Subcutaneous abdominal adipose tissue (tissue), 5 donors: ENCODE results near the gene SEPTIN8.
A peak's percentile ranks its signal among the peaks of the same experiment; 100 is the strongest.

ENCODE experiments used
- H3K27ac ChIP-seq: one replicate; pipeline ENCODE4 v1.7.0; 2013; ENCODE audit warnings: low read depth, mild to moderate bottlenecking, inconsistent platforms, low read length, moderate library complexity
- H3K27me3 ChIP-seq, 5 donors: one replicate each; pipeline ENCODE4 v1.7.0; 2013; ENCODE audit warnings: low read length in 5 of 5, inconsistent platforms in 1 of 5; ENCODE audit not compliant: control insufficient read depth in 5 of 5, insufficient read depth in 4 of 5
- H3K36me3 ChIP-seq, 5 donors: one replicate each; pipeline ENCODE4 v1.7.0; 2013; ENCODE audit warnings: low read length in 5 of 5; ENCODE audit not compliant: control insufficient read depth in 5 of 5, insufficient read depth in 5 of 5
- H3K4me1 ChIP-seq, 5 donors: one replicate each; pipeline ENCODE4 v1.7.0; 2013; ENCODE audit warnings: low read length in 5 of 5, mild to moderate bottlenecking in 3 of 5, moderate library complexity in 1 of 5; ENCODE audit not compliant: control insufficient read depth in 5 of 5, insufficient read depth in 5 of 5
- H3K4me3 ChIP-seq, 5 donors: one replicate each; pipeline ENCODE4 v1.7.0; 2013; ENCODE audit warnings: low read length in 5 of 5, low read depth in 1 of 5
- H3K9ac ChIP-seq, 5 donors: one replicate each; pipeline ENCODE4 v1.7.0; 2013; ENCODE audit warnings: low read length in 5 of 5, mild to moderate bottlenecking in 4 of 5, moderate library complexity in 3 of 5
- H3K9me3 ChIP-seq, 5 donors: one replicate each; pipeline ENCODE4 v1.7.0; 2013; ENCODE audit warnings: low read length in 5 of 5; ENCODE audit not compliant: control insufficient read depth in 5 of 5
- donor health status: healthy.
- donor health status: healthy.
- donor health status: healthy.
- donor health status: healthy.
- donor health status: healthy.

SEPTIN8 gene

GRCh38 chr5:132777209-132778069 is at the start of gene SEPTIN8:
SEPTIN8 (minus strand) TSS chr5:132777239; CDS start chr5:132777137, 102 bp downstream.
- Histone ChIP-seq H3K36me3 (no peaks in the 10 kb centered on the region), H3K27ac (peak within 1 kb of the TSS; percentile 68), H3K9me3 (no peaks in the 10 kb centered on the region), H3K4me1 (peaks cover 6 to 55% (median 48%) of the 10 kb centered on the region in 5 donors), H3K9ac (peak within 1 kb of the TSS in 4 of 5 donors; percentile 68 to 84 (median 83)), H3K27me3 (no peaks in the 10 kb centered on the region), H3K4me3 (peak within 1 kb of the TSS; percentile 80 to 95 (median 86))

GRCh38 chr5:132826424-132827082 is 49.5 kb upstream of the SEPTIN8 start:
- H3K4me3 ChIP-seq: no peak overlapping the region
- peaks cover 0 to 23% (median 14%) of the 10 kb centered on the region in 5 donors for H3K36me3 ChIP-seq
- no peak overlapping the region for H3K27ac ChIP-seq
- no peaks in the 10 kb centered on the region for H3K9me3 ChIP-seq
- H3K27me3 ChIP-seq: peaks cover 0 to 2% (median 0%) of the 10 kb centered on the region in 5 donors
- peaks cover 3 to 36% (median 26%) of the 10 kb centered on the region in 5 donors for H3K4me1 ChIP-seq
- peak overlapping the region in 1 of 5 donors; percentile 53 for H3K9ac ChIP-seq

GRCh38 chr5:132825834-132826391 is 48.9 kb upstream of the SEPTIN8 start:
- Histone ChIP-seq H3K27me3 (peaks cover 0 to 2% (median 0%) of the 10 kb centered on the region in 5 donors), H3K4me3 (no peak overlapping the region), H3K36me3 (peaks cover 0 to 23% (median 14%) of the 10 kb centered on the region in 5 donors), H3K4me1 (peaks cover 3 to 36% (median 25%) of the 10 kb centered on the region in 5 donors), H3K27ac (no peak overlapping the region), H3K9ac (peak overlapping the region in 1 of 5 donors; percentile 53), H3K9me3 (no peaks in the 10 kb centered on the region)

GRCh38 chr5:132825033-132825833 is 48.2 kb upstream of the SEPTIN8 start:
- no peak overlapping the region for H3K9ac ChIP-seq
- no peaks in the 10 kb centered on the region for H3K9me3 ChIP-seq
- H3K4me3 ChIP-seq: no peak overlapping the region
- no peak overlapping the region for H3K27ac ChIP-seq
- H3K4me1 ChIP-seq: peaks cover 5 to 39% (median 23%) of the 10 kb centered on the region in 5 donors
- H3K36me3 ChIP-seq: peaks cover 0 to 23% (median 14%) of the 10 kb centered on the region in 5 donors
- peaks cover 0 to 2% (median 0%) of the 10 kb centered on the region in 5 donors for H3K27me3 ChIP-seq

GRCh38 chr5:132824426-132824825 is 47.4 kb upstream of the SEPTIN8 start:
- Histone ChIP-seq H3K4me1 (peaks cover 3 to 40% (median 25%) of the 10 kb centered on the region in 5 donors), H3K27me3 (peaks cover 0 to 2% (median 0%) of the 10 kb centered on the region in 5 donors)

GRCh38 chr5:132823481-132824050 is 46.5 kb upstream of the SEPTIN8 start:
- H3K4me1 ChIP-seq: peaks cover 2 to 35% (median 20%) of the 10 kb centered on the region in 5 donors
- H3K9ac ChIP-seq: no peak overlapping the region
- H3K36me3 ChIP-seq: peaks cover 0 to 23% (median 14%) of the 10 kb centered on the region in 5 donors
- H3K27me3 ChIP-seq: peaks cover 0 to 2% (median 0%) of the 10 kb centered on the region in 5 donors
- peak overlapping the region in 1 of 5 donors; percentile 19 for H3K4me3 ChIP-seq
- no peaks in the 10 kb centered on the region for H3K9me3 ChIP-seq
- no peak overlapping the region for H3K27ac ChIP-seq

More at GRCh38 chr5:132824426-132824825, 47.4 kb upstream of the SEPTIN8 start:
- Histone ChIP-seq H3K9ac (no peak overlapping the region), H3K27ac (no peak overlapping the region), H3K36me3 (peaks cover 0 to 23% (median 14%) of the 10 kb centered on the region in 5 donors), H3K9me3 (no peaks in the 10 kb centered on the region), H3K4me3 (no peak overlapping the region)

- Histone ChIP-seq H3K9ac (no peak overlapping the region), H3K27ac (no peak overlapping the region)
Measured at GRCh38 chr5:132822650-132823480, 45.8 kb upstream of the SEPTIN8 start.

GRCh38 chr5:132821791-132822190 is 44.8 kb upstream of the SEPTIN8 start:
- Histone ChIP-seq H3K9me3 (no peaks in the 10 kb centered on the region), H3K4me3 (no peak overlapping the region), H3K9ac (no peak overlapping the region), H3K4me1 (peaks cover 2 to 35% (median 17%) of the 10 kb centered on the region in 5 donors), H3K27ac (no peak overlapping the region), H3K36me3 (peaks cover 0 to 20% (median 14%) of the 10 kb centered on the region in 5 donors), H3K27me3 (peaks cover 0 to 2% (median 0%) of the 10 kb centered on the region in 5 donors)

More at GRCh38 chr5:132822650-132823480, 45.8 kb upstream of the SEPTIN8 start:
- H3K36me3 ChIP-seq: peaks cover 0 to 23% (median 14%) of the 10 kb centered on the region in 5 donors
- peaks cover 2 to 35% (median 20%) of the 10 kb centered on the region in 5 donors for H3K4me1 ChIP-seq
- peak overlapping the region in 2 of 5 donors; percentile 4 to 19 for H3K4me3 ChIP-seq
- peaks cover 0 to 2% (median 0%) of the 10 kb centered on the region in 5 donors for H3K27me3 ChIP-seq
- H3K9me3 ChIP-seq: no peaks in the 10 kb centered on the region
